Ovary (tissue), 9 donors: ENCODE results near the gene DNM2. TPM values are rescaled to one million over a fixed set of nuclear protein-coding genes. Genes with fewer than 3 reads are reported as not detected.
A peak's percentile ranks its signal among the peaks of the same experiment; 100 is the strongest.

Experiments used
- DNase-seq, 5 donors: peaks; one replicate each; pipeline ENCODE4 v3.0.0-alpha.2; 2019 to 2020
- H3K27ac ChIP-seq, 2 donors: fragments of 200-600 bp; one replicate each; pipeline versions ENCODE4 v1.5.1 to v1.8.0; 2019 to 2022
- H3K27me3 ChIP-seq: fragments of 200-600 bp; one replicate; pipeline ENCODE4 v1.8.0; 2022
- H3K36me3 ChIP-seq: fragments of 200-600 bp; sonication (generic); one replicate; pipeline ENCODE4 v1.5.1; 2019
- H3K4me1 ChIP-seq: one replicate; pipeline ENCODE4 v1.8.1; 2013; ENCODE audit warnings: mild to moderate bottlenecking, moderate library complexity; ENCODE audit not compliant: insufficient read depth
- H3K4me3 ChIP-seq: fragments of 200-600 bp; sonication (generic); one replicate; pipeline ENCODE4 v1.5.1; 2017
- H3K9me3 ChIP-seq, 2 donors: fragments of 200-600 bp in 1 of 2; sonication (generic) in 1 of 2; one replicate each; pipeline versions ENCODE4 v1.5.1 to v1.8.1; 2013 to 2019; ENCODE audit warnings: mild to moderate bottlenecking in 1 of 2, moderate library complexity in 1 of 2
- EP300 ChIP-seq: sonication (generic); formaldehyde crosslinking; IDR thresholded peaks from one replicate; pipeline ENCODE4 v1.6.1; 2017; ENCODE audit warnings: antibody characterized with exemption
- POLR2A ChIP-seq: fragments of 450-650 bp; IDR thresholded peaks from one replicate; pipeline ENCODE4 v1.6.1; 2017; ENCODE audit warnings: antibody characterized with exemption, mild to moderate bottlenecking, moderate library complexity
- WGBS, 3 donors: extraction: QIAGEN DNeasy Blood & Tissue Kit in 1 of 3; methylation state at CpG; one replicate each; pipeline versions ENCODE4 v1.1.5 to v1.1.7; 2013 to 2017; 5-methylcytosine and 5-hydroxymethylcytosine counted together
- intact Hi-C, 4 donors: fragments of 100-400 bp; cut with DNase I; formaldehyde crosslinking; loops; one replicate each; pipeline versions ENCODE4 v1.11.0 to v1.15.1; 2022 to 2023
- polyA plus RNA-seq, 2 donors: library from polyadenylated mRNA; stranded (reverse); fragments of 200-250 nt in 1 of 2; fragments of 350-450 nt in 1 of 2; fragmentation: Illumina TruSeq in 1 of 2; extraction: RNeasy Lipid Tissue Mini Kit (QIAGEN cat#74804) in 1 of 2; gene quantifications; one replicate each; pipeline ENCODE4 v1.2.3, GENCODE V29; 2013 to 2014
- total RNA-seq, 7 donors: library from RNA; depleted of rRNA in 2 of 7; stranded (reverse); fragments of >200 nt in 2 of 7; fragmentation: NEBNext Ultra II Directional in 3 of 7; extraction: Animal tissue kit (Norgen Biotek cat#: 25700) in 3 of 7; gene quantifications; one replicate each; pipeline versions ENCODE4 v1.1.0 to v1.2.4, GENCODE V29; 2016 to 2023
- TF ChIP-seq, protein P1 (sequence below), 3 donors: fragments of 450-650 bp in 2 of 3; fragments of 200-600 bp in 1 of 3; IDR thresholded peaks; one replicate each; pipeline versions ENCODE4 v1.5.1 to v1.8.0; 2016 to 2022; ENCODE audit warnings: antibody characterized with exemption in 3 of 3, mild to moderate bottlenecking in 1 of 3
- donor health status: DM: no; HTN: no; CAD: no; lungs with moderate emphysema.
- donor health status: DM: no; HTN: no; CAD: no.
- donor health status: Bipolar disorder and iron deficiency.
- donor health status: DM: yes; HTN: yes; CAD: no.
- donor health status: DM: no; HTN: no; CAD: no.
- donor health status: DM: yes; HTN: yes; CAD: no.

Gene DNM2
- total and polyA plus RNA-seq, 9 donors = 51.1 to 121 (median 74.3) TPM

DNA sequence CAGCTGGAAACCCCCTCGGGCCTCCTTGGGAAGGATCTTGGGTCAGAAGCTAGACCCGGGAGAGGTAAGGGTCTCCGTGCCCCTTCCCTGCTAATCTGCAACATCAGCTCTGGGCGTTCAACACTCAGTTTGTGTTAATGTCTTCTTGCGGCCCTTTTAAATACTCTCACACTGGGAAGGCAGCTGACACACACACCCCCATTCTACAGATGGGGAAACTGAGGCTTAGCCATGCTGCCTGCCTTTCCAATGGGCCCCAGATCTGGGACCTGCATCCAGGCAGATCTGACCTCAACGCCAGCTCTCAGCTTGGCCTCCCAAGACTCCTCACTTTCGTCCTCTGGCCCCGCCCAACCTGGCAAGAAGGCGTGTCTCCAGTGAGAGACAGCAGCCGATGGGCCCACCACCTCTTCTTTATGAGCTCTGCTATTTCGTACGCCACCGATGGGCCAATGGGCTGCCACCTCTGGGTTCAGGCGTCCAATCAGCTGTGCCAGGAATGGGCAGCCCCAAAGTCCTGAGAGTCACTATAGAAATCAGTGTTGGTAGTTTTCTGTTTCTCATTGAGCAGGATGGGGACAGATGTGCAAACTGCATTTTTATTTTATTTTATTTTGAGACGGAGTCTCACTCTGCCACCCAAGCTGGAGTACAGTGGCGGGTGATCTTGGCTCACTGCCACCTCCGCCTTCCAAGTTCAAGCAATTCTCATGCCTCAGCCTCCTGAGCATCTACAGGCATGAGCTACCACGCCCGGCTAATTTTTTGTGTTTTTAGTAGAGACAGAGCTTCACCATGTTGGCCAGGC, 43.8 kb downstream of the DNM2 start:
- peaks cover 20% of the 10 kb centered on the region for H3K4me1 ChIP-seq

DNA sequence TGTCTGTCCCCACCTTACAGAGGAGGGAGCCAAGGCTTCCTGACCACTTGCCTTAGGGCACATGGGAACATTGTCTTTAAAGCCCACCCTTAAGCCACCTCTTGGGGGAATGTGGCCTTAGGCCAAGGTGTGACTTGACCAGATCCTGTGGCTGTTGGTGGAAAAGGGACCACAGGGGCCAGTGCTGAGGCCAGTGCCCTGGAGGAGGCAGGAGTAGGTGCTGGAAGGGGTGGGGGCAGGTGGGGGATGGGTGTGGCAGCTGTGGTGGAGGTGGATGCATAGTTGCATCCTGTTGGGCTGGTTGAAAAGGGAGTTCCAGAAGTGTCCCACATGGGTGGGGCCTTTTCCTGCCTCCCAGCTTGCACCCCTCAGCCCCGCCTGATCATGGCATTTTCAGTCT, 44.8 kb downstream of the DNM2 start:
- no peaks in the 10 kb centered on the region for H3K9me3 ChIP-seq
- no peak overlapping the region for H3K4me3 ChIP-seq
- TF ChIP-seq, protein P1, sequence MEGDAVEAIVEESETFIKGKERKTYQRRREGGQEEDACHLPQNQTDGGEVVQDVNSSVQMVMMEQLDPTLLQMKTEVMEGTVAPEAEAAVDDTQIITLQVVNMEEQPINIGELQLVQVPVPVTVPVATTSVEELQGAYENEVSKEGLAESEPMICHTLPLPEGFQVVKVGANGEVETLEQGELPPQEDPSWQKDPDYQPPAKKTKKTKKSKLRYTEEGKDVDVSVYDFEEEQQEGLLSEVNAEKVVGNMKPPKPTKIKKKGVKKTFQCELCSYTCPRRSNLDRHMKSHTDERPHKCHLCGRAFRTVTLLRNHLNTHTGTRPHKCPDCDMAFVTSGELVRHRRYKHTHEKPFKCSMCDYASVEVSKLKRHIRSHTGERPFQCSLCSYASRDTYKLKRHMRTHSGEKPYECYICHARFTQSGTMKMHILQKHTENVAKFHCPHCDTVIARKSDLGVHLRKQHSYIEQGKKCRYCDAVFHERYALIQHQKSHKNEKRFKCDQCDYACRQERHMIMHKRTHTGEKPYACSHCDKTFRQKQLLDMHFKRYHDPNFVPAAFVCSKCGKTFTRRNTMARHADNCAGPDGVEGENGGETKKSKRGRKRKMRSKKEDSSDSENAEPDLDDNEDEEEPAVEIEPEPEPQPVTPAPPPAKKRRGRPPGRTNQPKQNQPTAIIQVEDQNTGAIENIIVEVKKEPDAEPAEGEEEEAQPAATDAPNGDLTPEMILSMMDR (IDR thresholded peaks at IDR 0.05) = no peak
- no peak for TF ChIP-seq POLR2A
- WGBS, 3 donors = 81 to 100% (median 95%) methylated on average over 1 of the region's 1 CpG
- peaks cover 22% of the 10 kb centered on the region for H3K4me1 ChIP-seq
- H3K36me3 ChIP-seq = no peaks in the 10 kb centered on the region
- DNase-seq = no peak
- no peaks in the 10 kb centered on the region for H3K27me3 ChIP-seq
- H3K27ac ChIP-seq = no peak overlapping the region
- intact Hi-C loops = no loop called here

More for the DNA sequence above, 43.8 kb downstream of the DNM2 start:
- DNase-seq = peak in 1 of 5 donors; percentile 59
- TF ChIP-seq, protein P1 (IDR thresholded peaks at IDR 0.05) = no peak
- TF ChIP-seq POLR2A (no peak), EP300 (no peak)
- H3K4me3 ChIP-seq = no peak overlapping the region
- H3K36me3 ChIP-seq = no peaks in the 10 kb centered on the region
- no peak overlapping the region for H3K27ac ChIP-seq
- WGBS, 3 donors = 79 to 83% (median 80%) methylated on average over 19 of the region's 19 CpGs
- H3K9me3 ChIP-seq = no peaks in the 10 kb centered on the region
- intact Hi-C loops = no loop called here
- no peaks in the 10 kb centered on the region for H3K27me3 ChIP-seq

- no peak overlapping the region for H3K27ac ChIP-seq
- TF ChIP-seq, protein P1 (IDR thresholded peaks at IDR 0.05) = no peak
- TF ChIP-seq EP300 (no peak), POLR2A (no peak)
- intact Hi-C loops = no loop called here
- peaks cover 22% of the 10 kb centered on the region for H3K4me1 ChIP-seq
- no peak overlapping the region for H3K4me3 ChIP-seq
- no peaks in the 10 kb centered on the region for H3K9me3 ChIP-seq
- no peaks in the 10 kb centered on the region for H3K27me3 ChIP-seq
- no peak for DNase-seq
- no peaks in the 10 kb centered on the region for H3K36me3 ChIP-seq
- 72 to 86% (median 73%) methylated on average over 5 of the region's 5 CpGs for WGBS, 3 donors
Observed at GRCh38 chr19:10763411-10763810, 45.5 kb downstream of the DNM2 start.

DNA sequence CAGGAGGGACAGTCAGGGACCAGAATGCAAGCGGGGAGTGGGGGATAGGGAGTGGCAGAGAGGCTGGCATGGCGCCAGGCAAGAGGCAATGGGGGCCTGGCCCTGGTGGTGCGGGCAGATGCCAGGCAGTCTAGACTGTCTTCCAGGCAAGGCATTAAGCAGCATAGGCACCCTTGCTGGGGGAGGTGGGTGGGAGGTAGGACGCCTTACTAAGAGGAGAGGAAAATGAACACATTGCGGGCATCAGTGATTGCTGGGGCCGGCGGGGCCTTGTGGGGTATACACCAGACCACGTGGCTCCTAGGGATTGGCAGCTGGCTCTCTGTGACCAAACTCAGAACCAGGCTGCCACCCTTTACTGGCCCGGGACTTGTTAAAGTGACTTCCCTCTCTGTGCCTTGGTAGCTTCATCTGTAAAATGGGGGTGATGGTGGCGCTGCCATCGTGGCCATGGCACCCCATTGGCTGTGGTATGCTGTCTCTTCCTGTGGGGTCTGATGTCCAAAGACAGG, 46.0 kb downstream of the DNM2 start:
- H3K27me3 ChIP-seq = no peaks in the 10 kb centered on the region
- H3K36me3 ChIP-seq = no peaks in the 10 kb centered on the region
- DNase-seq = no peak
- no peaks in the 10 kb centered on the region for H3K9me3 ChIP-seq
- 71 to 83% (median 71%) methylated on average over 11 of the region's 11 CpGs for WGBS, 3 donors
- H3K4me3 ChIP-seq = no peak overlapping the region
- peaks cover 22% of the 10 kb centered on the region for H3K4me1 ChIP-seq
- intact Hi-C loops = no loop called here
- no peak overlapping the region for H3K27ac ChIP-seq
- TF ChIP-seq EP300 (no peak), POLR2A (no peak)
- TF ChIP-seq, protein P1 (IDR thresholded peaks at IDR 0.05) = no peak
